Upper lobe of right lung (tissue), 1 donor: Measurements from ENCODE around the gene ARAP1. TPM values are rescaled to one million over a fixed set of nuclear protein-coding genes. Genes with fewer than 3 reads are reported as not detected.
"Not testable (repeated sequence)": the region's sequence is repeated elsewhere in the genome, so short reads cannot be mapped to it uniquely, and the experiment has no call there.

Experiments used
- ATAC-seq: fragments of 200-7000 bp; cut with Tn5 transposase; one replicate; pipeline ENCODE4 v1.9.1; 2020; ENCODE audit warnings: mild to moderate bottlenecking, moderate library complexity
- DNase-seq: peaks from one replicate; pipeline ENCODE4 v3.0.0-alpha.2; 2020
- H3K27ac ChIP-seq: fragments of 200-600 bp; one replicate; pipeline ENCODE4 v1.8.0; 2022
- H3K27me3 ChIP-seq: fragments of 200-600 bp; one replicate; pipeline ENCODE4 v1.8.0; 2022; ENCODE audit warnings: mild to moderate bottlenecking
- H3K36me3 ChIP-seq: fragments of 200-600 bp; one replicate; pipeline ENCODE4 v1.8.0; 2022
- H3K4me1 ChIP-seq: fragments of 200-600 bp; one replicate; pipeline ENCODE4 v1.8.0; 2022
- H3K4me3 ChIP-seq: fragments of 200-600 bp; one replicate; pipeline ENCODE4 v1.8.0; 2022; ENCODE audit warnings: mild to moderate bottlenecking
- H3K9me3 ChIP-seq: fragments of 200-600 bp; one replicate; pipeline ENCODE4 v1.8.0; 2022
- CTCF ChIP-seq: fragments of 200-600 bp; IDR thresholded peaks from one replicate; pipeline ENCODE4 v1.8.0; 2022; ENCODE audit warnings: antibody characterized with exemption
- intact Hi-C: fragments of 100-400 bp; cut with DNase I; formaldehyde crosslinking; loops from one replicate; pipeline ENCODE4 v1.11.0; 2022
- total RNA-seq: library from RNA; stranded (reverse); fragmentation: NEBNext Ultra II Directional; extraction: Animal tissue kit (Norgen Biotek cat#: 25700); gene quantifications from one replicate; pipeline ENCODE4 v1.2.1, GENCODE V29; 2021
- donor health status: DM: no; HTN: yes; CAD: no; lungs with severe emphysema.

The ARAP1 gene
- total RNA-seq, 1 donor from 2014 or later, result 226 TPM

GRCh38 chr11:72792437-72793021 lies 40.3 kb upstream of the ARAP1 start:
- no peak for TF ChIP-seq CTCF
- ATAC-seq (no peak), DNase-seq (no peak)
- Histone ChIP-seq H3K4me1 (peaks cover 35% of the 10 kb centered on the region), H3K4me3 (no peak overlapping the region), H3K27me3 (no peaks in the 10 kb centered on the region), H3K9me3 (no peaks in the 10 kb centered on the region), H3K36me3 (no peaks in the 10 kb centered on the region), H3K27ac (peak overlapping the region; percentile 87)
- intact Hi-C loops, result loop anchor here (5.0 kb wide), 1 partner anchor 65 kb away; no protein-coding TSS in a partner anchor

GRCh38 chr11:72791228-72791627 lies 39.0 kb upstream of the ARAP1 start:
- peaks cover 42% of the 10 kb centered on the region for H3K4me1 ChIP-seq
- not testable (repeated sequence) for H3K4me3 ChIP-seq, H3K27ac ChIP-seq, H3K36me3 ChIP-seq, ATAC-seq, H3K27me3 ChIP-seq, DNase-seq, H3K9me3 ChIP-seq
- intact Hi-C loops, result loop anchor here (5.0 kb wide), 1 partner anchor 64 kb away; no protein-coding TSS in a partner anchor

GRCh38 chr11:72789493-72790131 lies 37.4 kb upstream of the ARAP1 start:
- ATAC-seq, result no peak
- DNase-seq, result no peak
- TF ChIP-seq CTCF, result no peak
- H3K4me1 ChIP-seq, result peaks cover 41% of the 10 kb centered on the region
- intact Hi-C loops, result loop anchor here (5.0 kb wide), 1 partner anchor 62 kb away; no protein-coding TSS in a partner anchor
- H3K9me3 ChIP-seq, result no peaks in the 10 kb centered on the region
- no peak overlapping the region for H3K27ac ChIP-seq
- H3K27me3 ChIP-seq, result no peaks in the 10 kb centered on the region
- no peak overlapping the region for H3K4me3 ChIP-seq
- H3K36me3 ChIP-seq, result no peaks in the 10 kb centered on the region

GRCh38 chr11:72788241-72788640 lies 36.0 kb upstream of the ARAP1 start:
- Histone ChIP-seq H3K27me3 (no peaks in the 10 kb centered on the region), H3K36me3 (no peaks in the 10 kb centered on the region), H3K27ac (peak overlapping the region; percentile 47), H3K4me3 (no peak overlapping the region), H3K4me1 (peaks cover 34% of the 10 kb centered on the region), H3K9me3 (no peaks in the 10 kb centered on the region)
- intact Hi-C loops, result no loop called here
- ATAC-seq (peak; percentile 39), DNase-seq (no peak)
- TF ChIP-seq CTCF, result no peak

GRCh38 chr11:72787216-72788104 lies 35.3 kb upstream of the ARAP1 start:
- H3K9me3 ChIP-seq, result no peaks in the 10 kb centered on the region
- no peak overlapping the region for H3K4me3 ChIP-seq
- peak; percentile 5 for TF ChIP-seq CTCF
- no peaks in the 10 kb centered on the region for H3K27me3 ChIP-seq
- DNase-seq, result no peak
- peaks cover 27% of the 10 kb centered on the region for H3K4me1 ChIP-seq
- peak overlapping the region; percentile 47 for H3K27ac ChIP-seq
- intact Hi-C loops, result no loop called here
- H3K36me3 ChIP-seq, result no peaks in the 10 kb centered on the region
- ATAC-seq, result no peak
